ENCODE results near the gene KCNH8.

DNA sequence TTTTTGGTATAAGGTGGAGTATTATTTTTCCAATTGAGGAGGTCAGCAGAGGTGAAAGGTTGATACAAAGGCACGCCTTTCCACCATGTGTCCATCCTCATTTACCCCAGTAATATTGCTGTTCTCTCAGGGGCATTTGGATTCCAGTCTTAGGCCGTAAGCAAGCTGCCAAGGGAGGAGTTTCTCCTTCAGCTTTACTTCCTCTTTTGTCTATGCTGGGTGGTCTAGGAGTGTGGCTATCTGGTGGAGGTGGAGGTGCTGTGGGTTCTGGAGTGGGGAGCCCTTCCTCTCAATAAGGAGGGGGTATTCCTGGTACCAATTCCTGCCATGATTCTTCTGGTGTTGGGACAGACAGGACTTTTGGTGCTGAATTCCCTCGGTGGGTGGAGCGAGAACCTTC, 340.6 kb downstream of the KCNH8 start:
- TF ChIP-seq POLR2A (IDR thresholded peaks at IDR 0.05): no peak
- TF ChIP-seq, protein P1, sequence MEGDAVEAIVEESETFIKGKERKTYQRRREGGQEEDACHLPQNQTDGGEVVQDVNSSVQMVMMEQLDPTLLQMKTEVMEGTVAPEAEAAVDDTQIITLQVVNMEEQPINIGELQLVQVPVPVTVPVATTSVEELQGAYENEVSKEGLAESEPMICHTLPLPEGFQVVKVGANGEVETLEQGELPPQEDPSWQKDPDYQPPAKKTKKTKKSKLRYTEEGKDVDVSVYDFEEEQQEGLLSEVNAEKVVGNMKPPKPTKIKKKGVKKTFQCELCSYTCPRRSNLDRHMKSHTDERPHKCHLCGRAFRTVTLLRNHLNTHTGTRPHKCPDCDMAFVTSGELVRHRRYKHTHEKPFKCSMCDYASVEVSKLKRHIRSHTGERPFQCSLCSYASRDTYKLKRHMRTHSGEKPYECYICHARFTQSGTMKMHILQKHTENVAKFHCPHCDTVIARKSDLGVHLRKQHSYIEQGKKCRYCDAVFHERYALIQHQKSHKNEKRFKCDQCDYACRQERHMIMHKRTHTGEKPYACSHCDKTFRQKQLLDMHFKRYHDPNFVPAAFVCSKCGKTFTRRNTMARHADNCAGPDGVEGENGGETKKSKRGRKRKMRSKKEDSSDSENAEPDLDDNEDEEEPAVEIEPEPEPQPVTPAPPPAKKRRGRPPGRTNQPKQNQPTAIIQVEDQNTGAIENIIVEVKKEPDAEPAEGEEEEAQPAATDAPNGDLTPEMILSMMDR (IDR thresholded peaks at IDR 0.05): no peak
- no peak for TF ChIP-seq POLR2AphosphoS5 (IDR thresholded peaks at IDR 0.05)

All from prostate gland (tissue), 2 donors.